IMR-90 (cell line): ENCODE measurements around the gene PTPRQ. TPM values are rescaled to one million over a fixed set of nuclear protein-coding genes. Genes with fewer than 3 reads are reported as not detected.

ENCODE experiments used
- ATAC-seq: fragments of 200-7000 bp; cut with Tn5 transposase; 2 replicates; pipeline ENCODE4 v1.9.1; 2020; ENCODE audit warnings: low read depth, mild to moderate bottlenecking, moderate library complexity
- BruUV-seq: library from RNA; stranded (reverse); fragments of 400-500 nt; replicated peaks from 2 replicates; lab custom pipeline; 2021; lab: Mats Ljungman, UMichigan
- CTCF ChIA-PET: fragments of 300-600 bp; formaldehyde crosslinking; extraction: SDS; loops from one replicate; lab custom pipeline; 2021; ENCODE audit warnings: antibody characterized with exemption; lab: Yijun Ruan, JAX
- POLR2A ChIA-PET: fragments of 300-600 bp; sonication (Branson Sonifier 250); formaldehyde crosslinking; loops from one replicate; lab custom pipeline; 2022; ENCODE audit warnings: antibody characterized with exemption; ENCODE audit not compliant: unreplicated experiment; lab: Charles Lee
- DNase-seq: peaks from one replicate; pipeline ENCODE4 v3.0.0; 2013
- H2AFZ ChIP-seq: replicated peaks from 2 replicates; pipeline ENCODE3; 2013; ENCODE audit warnings: low read length, mild to moderate bottlenecking; ENCODE audit not compliant: poor library complexity
- H2AK5ac ChIP-seq: 2 replicates; pipeline ENCODE4 v1.6.1; 2013; ENCODE audit warnings: low read depth, low read length, inconsistent platforms
- H2AK9ac ChIP-seq: replicated peaks from 2 replicates; pipeline ENCODE3; 2013; ENCODE audit warnings: mild to moderate bottlenecking, low read depth, low read length, moderate library complexity; ENCODE audit not compliant: poor library complexity
- H2BK120ac ChIP-seq: 2 replicates; pipeline ENCODE4 v1.6.1; 2013; ENCODE audit warnings: low read depth, low read length, inconsistent platforms
- H2BK15ac ChIP-seq: 3 replicates; pipeline ENCODE4 v1.6.1; 2013; ENCODE audit warnings: low read depth, low read length, inconsistent platforms
- H2BK20ac ChIP-seq: 2 replicates; pipeline ENCODE4 v1.6.1; 2013; ENCODE audit warnings: low read depth, mild to moderate bottlenecking, inconsistent platforms, low read length, moderate library complexity
- H2BK5ac ChIP-seq: 2 replicates; pipeline ENCODE4 v1.6.1; 2013; ENCODE audit warnings: mild to moderate bottlenecking, low read depth, low read length, inconsistent platforms; ENCODE audit not compliant: poor library complexity, severe bottlenecking
- H3K14ac ChIP-seq: replicated peaks from 2 replicates; pipeline ENCODE4 v1.6.1; 2013; ENCODE audit warnings: low read depth, low read length, inconsistent platforms
- H3K18ac ChIP-seq: 2 replicates; pipeline ENCODE4 v1.6.1; 2013; ENCODE audit warnings: low read depth, low read length, control low read depth
- H3K23ac ChIP-seq: 2 replicates; pipeline ENCODE4 v1.6.1; 2013; ENCODE audit warnings: low read depth, low read length, inconsistent platforms
- H3K27ac ChIP-seq: 2 replicates; pipeline ENCODE4 v1.5.1; 2013; ENCODE audit warnings: mild to moderate bottlenecking, control low read depth, low read length; ENCODE audit not compliant: insufficient read depth
- H3K27me3 ChIP-seq: 2 replicates; pipeline ENCODE4 v1.6.1; 2013; ENCODE audit warnings: low read length; ENCODE audit not compliant: control insufficient read depth, insufficient read depth
- H3K36me3 ChIP-seq: 2 replicates; pipeline ENCODE4 v1.6.1; 2013; ENCODE audit warnings: low read length, mixed read lengths; ENCODE audit not compliant: control insufficient read depth, insufficient read depth
- H3K4ac ChIP-seq: 2 replicates; pipeline ENCODE4 v1.6.1; 2013; ENCODE audit warnings: low read depth, low read length, inconsistent platforms
- H3K4me1 ChIP-seq: 2 replicates; pipeline ENCODE4 v1.6.1; 2013; ENCODE audit warnings: low read length, mixed read lengths; ENCODE audit not compliant: control insufficient read depth, insufficient read depth
- H3K4me2 ChIP-seq: 2 replicates; pipeline ENCODE4 v1.6.1; 2013; ENCODE audit warnings: low read depth, mild to moderate bottlenecking, control low read depth, low read length, moderate library complexity
- H3K4me3 ChIP-seq: 2 replicates; pipeline ENCODE4 v1.5.1; 2013; ENCODE audit warnings: low read depth, mild to moderate bottlenecking, control low read depth, low read length, moderate library complexity; ENCODE audit not compliant: insufficient read depth
- H3K56ac ChIP-seq: 2 replicates; pipeline ENCODE4 v1.6.1; 2013; ENCODE audit warnings: low read length, inconsistent platforms; ENCODE audit not compliant: insufficient read depth; ENCODE audit errors: extremely low read depth
- H3K79me1 ChIP-seq, 2 experiments: 2 replicates each; pipeline ENCODE4 v1.6.1; 2013; ENCODE audit warnings: low read length in 2 of 2, inconsistent platforms in 1 of 2, low read depth in 1 of 2
- H3K9ac ChIP-seq: 2 replicates; pipeline ENCODE4 v1.6.1; 2013; ENCODE audit warnings: low read depth, low read length, control low read depth
- H3K9me1 ChIP-seq: 2 replicates; pipeline ENCODE4 v1.6.1; 2013; ENCODE audit warnings: low read length, inconsistent platforms; ENCODE audit not compliant: insufficient read depth
- H3K9me3 ChIP-seq: 2 replicates; pipeline ENCODE4 v1.6.1; 2013; ENCODE audit warnings: low read length; ENCODE audit not compliant: control insufficient read depth, insufficient read depth
- H4K20me1 ChIP-seq: 2 replicates; pipeline ENCODE4 v1.6.1; 2013; ENCODE audit warnings: low read length, inconsistent platforms; ENCODE audit not compliant: insufficient read depth
- H4K5ac ChIP-seq: 2 replicates; pipeline ENCODE4 v1.6.1; 2013; ENCODE audit warnings: mild to moderate bottlenecking, low read depth, low read length, control low read depth
- H4K8ac ChIP-seq, 2 experiments: 2 replicates each; pipeline ENCODE4 v1.6.1; 2013; ENCODE audit warnings: low read depth in 2 of 2, low read length in 2 of 2, control low read depth in 1 of 2, inconsistent platforms in 1 of 2
- H4K91ac ChIP-seq: 2 replicates; pipeline ENCODE4 v1.6.1; 2013; ENCODE audit warnings: low read depth, low read length, inconsistent platforms; ENCODE audit not compliant: insufficient read depth
- BHLHE40 ChIP-seq: fragments of 150-350 bp; IDR thresholded peaks from 2 replicates; pipeline ENCODE4 v1.6.1; 2016; ENCODE audit warnings: mild to moderate bottlenecking, low read depth, low read length
- CEBPB ChIP-seq: IDR thresholded peaks from 2 replicates; pipeline ENCODE4 v1.6.1; 2012; ENCODE audit warnings: low read depth, low read length, improper control_type of control experiment
- CHD1 ChIP-seq: IDR thresholded peaks from 2 replicates; pipeline ENCODE4 v1.6.1; 2012; ENCODE audit warnings: low read depth, low read length, improper control_type of control experiment
- CTCF ChIP-seq: conservative IDR thresholded peaks from 2 replicates; pipeline ENCODE4 v1.5.1; 2012; ENCODE audit warnings: mild to moderate bottlenecking, low read depth, low read length, improper control_type of control experiment
- MAFK ChIP-seq: IDR thresholded peaks from 2 replicates; pipeline ENCODE4 v1.6.1; 2012; ENCODE audit warnings: low read depth, low read length, improper control_type of control experiment
- RAD21 ChIP-seq: IDR thresholded peaks from 2 replicates; pipeline ENCODE4 v1.6.1; 2012; ENCODE audit warnings: low read length, improper control_type of control experiment
- RCOR1 ChIP-seq: IDR thresholded peaks from 2 replicates; pipeline ENCODE4 v1.6.1; 2012; ENCODE audit warnings: mild to moderate bottlenecking, low read length, improper control_type of control experiment; ENCODE audit not compliant: insufficient replicate concordance
- RFX5 ChIP-seq: IDR thresholded peaks from 2 replicates; pipeline ENCODE4 v1.8.0; 2012; ENCODE audit warnings: low read depth, mild to moderate bottlenecking, low read length, moderate library complexity
- SMC3 ChIP-seq: fragments of 150-350 bp; IDR thresholded peaks from 2 replicates; pipeline ENCODE4 v1.6.1; 2016; ENCODE audit warnings: low read depth, mild to moderate bottlenecking, antibody characterized with exemption, low read length, moderate library complexity
- USF2 ChIP-seq: fragments of 150-350 bp; IDR thresholded peaks from 2 replicates; pipeline ENCODE4 v1.6.1; 2017; ENCODE audit warnings: mild to moderate bottlenecking, antibody characterized with exemption, low read length, low read depth
- WGBS, 2 experiments: methylation state at CpG; one replicate each; pipeline versions ENCODE4 v1.1.5 to v1.1.7; 2013; ENCODE audit warnings: missing lambda C conversion rate in 2 of 2; ENCODE audit not compliant: insufficient read length in 1 of 2; ENCODE audit errors: extremely low coverage in 2 of 2; 5-methylcytosine and 5-hydroxymethylcytosine counted together
- dilution Hi-C: fragments of 300-500 bp; cut with HindIII; formaldehyde crosslinking; loops from one replicate; pipeline ENCODE4 v1.14.3; 2018; ENCODE audit warnings: low sequenced_read_pairs; ENCODE audit not compliant: unreplicated experiment
- in situ Hi-C: fragments of 300-500 bp; cut with MboI; formaldehyde crosslinking; loops from 3 replicates; pipeline ENCODE4 v1.14.3; 2019; ENCODE audit warnings: low sequenced_read_pairs, inconsistent platforms, mixed read lengths
- intact Hi-C: fragments of 100-400 bp; cut with micrococcal nuclease; formaldehyde crosslinking; loops from 2 replicates; pipeline ENCODE4 v1.10.0; 2022
- polyA plus RNA-seq, 3 experiments: library from polyadenylated mRNA; depleted of rRNA; stranded (reverse); fragments of >200 nt; gene quantifications; 2 replicates each; pipeline ENCODE4 v1.2.3, GENCODE V29; 2012; ENCODE audit warnings: low replicate concordance in 1 of 3
- total RNA-seq: library from RNA; depleted of rRNA; stranded (reverse); fragments of >200 nt; gene quantifications from 2 replicates; pipeline ENCODE4 v1.2.3, GENCODE V29; 2012
- TF ChIP-seq, protein P1 (sequence below): fragments of 150-350 bp; IDR thresholded peaks from 2 replicates; pipeline ENCODE4 v1.6.1; 2016; ENCODE audit warnings: low read depth, mild to moderate bottlenecking, low read length, moderate library complexity, borderline replicate concordance

The PTPRQ gene
- total and polyA plus RNA-seq, 2 of the 4 experiments (the other 2 are of a cell fraction) = 0.96 to 1.4 TPM

DNA sequence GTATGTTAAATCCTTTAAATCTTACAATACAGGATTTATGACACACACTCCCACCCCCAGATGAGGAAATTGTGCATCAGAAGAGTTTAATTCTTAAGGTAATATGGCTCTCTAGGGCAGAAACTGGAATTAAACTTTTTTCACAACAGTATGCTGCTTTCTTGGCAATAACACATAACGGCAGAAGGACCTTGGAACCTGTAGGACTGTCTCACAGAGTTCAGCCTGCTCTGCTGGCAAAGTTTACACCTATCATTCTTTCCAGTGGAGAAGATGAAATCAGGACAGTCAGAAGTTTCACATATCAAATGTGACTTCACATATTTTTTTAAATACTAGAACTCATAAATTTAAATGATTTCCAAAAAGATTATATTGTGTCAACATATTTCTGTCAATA, 232.8 kb downstream of the PTPRQ start:
- no peak overlapping the region for H3K4ac ChIP-seq
- no peak overlapping the region for H4K8ac ChIP-seq
- H4K20me1 ChIP-seq = no peaks in the 10 kb centered on the region
- no peak overlapping the region for H3K56ac ChIP-seq
- H3K79me1 ChIP-seq = no peaks in the 10 kb centered on the region
- ATAC-seq = no peak
- no peak overlapping the region for H2BK120ac ChIP-seq
- no peaks in the 10 kb centered on the region for H3K36me3 ChIP-seq
- H3K9me3 ChIP-seq = no peaks in the 10 kb centered on the region
- no peak overlapping the region for H3K9ac ChIP-seq
- dilution Hi-C loops = no loop called here
- no peak overlapping the region for H2AK9ac ChIP-seq
- H3K27ac ChIP-seq = no peak overlapping the region
- no TSS peak for BruUV-seq
- H3K9me1 ChIP-seq = no peaks in the 10 kb centered on the region
- no CpG with 5 or more reads among the region's 1 CpG for WGBS, 2 experiments
- H3K14ac ChIP-seq = no peak overlapping the region
- no peak overlapping the region for H2BK20ac ChIP-seq
- CTCF ChIA-PET = no interaction called here
- no peak overlapping the region for H3K18ac ChIP-seq
- POLR2A ChIA-PET = no interaction called here
- H2BK5ac ChIP-seq = no peak overlapping the region
- H4K5ac ChIP-seq = no peak overlapping the region
- intact Hi-C loops = no loop called here
- no peak overlapping the region for H3K4me3 ChIP-seq
- no peak overlapping the region for H3K23ac ChIP-seq
- H2AFZ ChIP-seq = no peak overlapping the region
- in situ Hi-C loops = no loop called here
- no peaks in the 10 kb centered on the region for H3K4me1 ChIP-seq
- H2AK5ac ChIP-seq = no peak overlapping the region
- H3K4me2 ChIP-seq = no peak overlapping the region
- no peaks in the 10 kb centered on the region for H3K27me3 ChIP-seq
- DNase-seq = no peak
- no peak overlapping the region for H2BK15ac ChIP-seq
- TF ChIP-seq RCOR1 = no peak
- no peak for TF ChIP-seq CEBPB
- no peak for TF ChIP-seq CHD1
- no peak for TF ChIP-seq MAFK
- no peak for TF ChIP-seq SMC3
- TF ChIP-seq CTCF = no peak
- no peak for TF ChIP-seq BHLHE40
- no peak for TF ChIP-seq USF2
- TF ChIP-seq, protein P1, sequence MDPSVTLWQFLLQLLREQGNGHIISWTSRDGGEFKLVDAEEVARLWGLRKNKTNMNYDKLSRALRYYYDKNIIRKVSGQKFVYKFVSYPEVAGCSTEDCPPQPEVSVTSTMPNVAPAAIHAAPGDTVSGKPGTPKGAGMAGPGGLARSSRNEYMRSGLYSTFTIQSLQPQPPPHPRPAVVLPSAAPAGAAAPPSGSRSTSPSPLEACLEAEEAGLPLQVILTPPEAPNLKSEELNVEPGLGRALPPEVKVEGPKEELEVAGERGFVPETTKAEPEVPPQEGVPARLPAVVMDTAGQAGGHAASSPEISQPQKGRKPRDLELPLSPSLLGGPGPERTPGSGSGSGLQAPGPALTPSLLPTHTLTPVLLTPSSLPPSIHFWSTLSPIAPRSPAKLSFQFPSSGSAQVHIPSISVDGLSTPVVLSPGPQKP = no peak
- TF ChIP-seq RFX5 = no peak
- TF ChIP-seq RAD21 = no peak
- no peak overlapping the region for H4K91ac ChIP-seq
